ENCODE results near the gene TMEM131. TPM values are rescaled to one million over a fixed set of nuclear protein-coding genes. Genes with fewer than 3 reads are reported as not detected.

TMEM131 gene
- total and polyA plus RNA-seq, 2 experiments from 2014 or later = 9.2 to 22.7 TPM

- H3K27me3 Mint-ChIP-seq (ENCODE audit: insufficient read depth, low read depth, poor library complexity) = no peaks in the 10 kb centered on the region
- TF ChIP-seq JUNB (IDR thresholded peaks at IDR 0.05; ENCODE audit: unreplicated experiment) (no peak), ZNF331 (CRISPR knock-in tag; IDR thresholded peaks at IDR 0.05; ENCODE audit: low read depth) (no peak), EZH2phosphoT487 (IDR thresholded peaks at IDR 0.05; ENCODE audit: unreplicated experiment) (no peak), POLR2AphosphoS5 (IDR thresholded peaks at IDR 0.05; ENCODE audit: low read depth) (no peak), CTCF (conservative IDR thresholded peaks at IDR 0.05; ENCODE audit: low read depth in 2 of 2) (no peak), EZH2 (IDR thresholded peaks at IDR 0.05; ENCODE audit: low read depth, unreplicated experiment) (no peak), NANOG (IDR thresholded peaks at IDR 0.05; ENCODE audit: borderline replicate concordance) (no peak), ZNF462 (CRISPR knock-in tag; IDR thresholded peaks at IDR 0.05) (no peak), ZNF114 (CRISPR knock-in tag; IDR thresholded peaks at IDR 0.05) (no peak)
Measured at GRCh38 chr2:97769711-97770110, 226.0 kb downstream of the TMEM131 start.

More at GRCh38 chr2:97769711-97770110, 226.0 kb downstream of the TMEM131 start:
- Histone ChIP-seq H4K20me1 (replicated peaks; ENCODE audit: insufficient read depth) (peaks cover 7% of the 10 kb centered on the region; the same call in 1 of the 2 replicates), H3K4me2 (peak overlapping the region; percentile 22; the same call in 1 of the 2 replicates), H3K36me3 (ENCODE audit: insufficient read depth) (no peaks in the 10 kb centered on the region), H3K9me2 (ENCODE audit: insufficient read depth) (0 out of 2 replicates have a peak, but pooled peaks cover 3% of the 10 kb centered on the region), H2AFZ (no peak overlapping the region), H3K27ac (ENCODE audit: low read depth) (no peak overlapping the region), H3F3A (replicated peaks; ENCODE audit: low read depth) (no peaks in the 10 kb centered on the region), H3K79me2 (replicated peaks; ENCODE audit: insufficient read depth) (no peaks in the 10 kb centered on the region), H3K4me3 (no peak overlapping the region), H3K4me1 (ENCODE audit: insufficient read depth) (peaks cover 9% of the 10 kb centered on the region), H3K27me3 (ENCODE audit: insufficient read depth) (no peaks in the 10 kb centered on the region)
- Mint-ChIP-seq H3K4me3 (no peak overlapping the region), H3K36me3 (ENCODE audit: low read depth) (peaks cover 4% of the 10 kb centered on the region; the same call in 2 of the 3 replicates), H3K4me1 (peaks cover 22% of the 10 kb centered on the region), H3K27ac (no peak overlapping the region), H3K9me3 (no peaks in the 10 kb centered on the region)
- no peak for DNase-seq (ENCODE audit: low spot score)
- no peak for ATAC-seq
